Fibroblast of skin of right biceps (primary cell): Measurements from ENCODE around the gene CYP27C1.
A peak's percentile ranks its signal among the peaks of the same experiment; 100 is the strongest.
"Not testable (repeated sequence)": the region's sequence is repeated elsewhere in the genome, so short reads cannot be mapped to it uniquely, and the experiment has no call there.

ENCODE experiments used
- DNase-seq: peaks from one replicate; pipeline ENCODE4 v3.0.0-alpha.2; 2013

The CYP27C1 gene

GRCh38 chr2:127169066-127169660 lies 50.9 kb downstream of the CYP27C1 start:
- no peak for DNase-seq

- no peak for DNase-seq
Measured at GRCh38 chr2:127166231-127166860, 53.8 kb downstream of the CYP27C1 start.

GRCh38 chr2:127165539-127165935 lies 54.6 kb downstream of the CYP27C1 start:
- no peak for DNase-seq

DNA sequence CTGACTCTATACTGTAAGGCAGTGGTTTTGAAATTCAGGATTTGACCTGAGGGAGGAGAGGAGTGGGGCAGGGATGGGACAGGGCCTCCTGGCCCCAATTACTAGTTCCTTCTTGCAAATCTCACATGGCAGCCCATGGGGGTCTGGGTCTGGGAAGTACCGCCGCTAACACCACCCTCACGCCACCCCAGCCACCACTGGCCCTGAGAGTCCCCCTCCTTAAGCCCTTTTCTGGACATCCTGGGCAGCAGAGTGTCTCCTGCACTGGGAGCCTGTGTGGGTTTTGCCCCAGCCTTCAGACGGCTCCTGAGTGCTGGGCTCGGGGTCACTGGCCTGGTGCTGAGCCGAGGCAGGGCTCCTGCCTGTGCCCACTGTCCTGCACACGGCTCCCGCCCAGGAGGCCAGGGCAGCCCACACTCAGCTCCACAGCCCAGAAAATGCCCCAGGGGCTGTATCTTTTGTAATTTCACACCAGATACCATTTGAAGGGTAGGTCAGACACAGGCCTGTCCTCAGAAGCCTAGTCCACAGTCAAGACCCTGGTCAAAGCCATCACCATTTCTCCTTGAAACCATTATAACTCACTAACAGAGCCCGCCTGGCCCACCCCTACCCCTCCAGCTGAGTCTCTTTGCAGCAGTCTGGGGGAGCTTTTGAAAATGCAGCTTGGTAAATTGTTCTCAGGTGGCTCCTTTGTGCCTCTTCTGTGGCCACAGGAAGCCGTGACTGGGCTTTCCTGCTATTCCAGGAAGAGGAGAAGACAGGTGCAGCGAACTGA lies 55.1 kb downstream of the CYP27C1 start:
- no peak for DNase-seq

DNA sequence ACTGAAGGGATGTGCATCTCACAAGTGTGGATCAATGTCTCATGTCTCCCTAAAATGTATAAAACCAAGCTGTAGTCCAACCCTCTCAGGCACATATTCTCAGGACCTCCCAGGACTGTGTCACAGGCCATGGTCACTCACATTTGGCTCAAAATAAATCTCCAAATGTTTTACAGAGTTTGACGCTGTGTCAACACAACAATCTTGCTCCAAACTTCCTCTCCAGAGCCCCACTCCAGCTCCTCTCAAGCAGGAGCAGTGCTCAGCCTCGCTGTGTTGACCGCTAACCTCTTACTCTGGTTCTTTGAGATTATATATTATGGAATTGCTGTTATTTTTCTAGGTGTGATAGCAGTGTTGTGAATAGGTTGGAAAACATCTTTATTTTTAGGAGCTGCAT lies 56.2 kb downstream of the CYP27C1 start:
- DNase-seq = no peak

- DNase-seq = not testable (repeated sequence)
Measured at GRCh38 chr2:127163090-127163406, 57.1 kb downstream of the CYP27C1 start.

DNA sequence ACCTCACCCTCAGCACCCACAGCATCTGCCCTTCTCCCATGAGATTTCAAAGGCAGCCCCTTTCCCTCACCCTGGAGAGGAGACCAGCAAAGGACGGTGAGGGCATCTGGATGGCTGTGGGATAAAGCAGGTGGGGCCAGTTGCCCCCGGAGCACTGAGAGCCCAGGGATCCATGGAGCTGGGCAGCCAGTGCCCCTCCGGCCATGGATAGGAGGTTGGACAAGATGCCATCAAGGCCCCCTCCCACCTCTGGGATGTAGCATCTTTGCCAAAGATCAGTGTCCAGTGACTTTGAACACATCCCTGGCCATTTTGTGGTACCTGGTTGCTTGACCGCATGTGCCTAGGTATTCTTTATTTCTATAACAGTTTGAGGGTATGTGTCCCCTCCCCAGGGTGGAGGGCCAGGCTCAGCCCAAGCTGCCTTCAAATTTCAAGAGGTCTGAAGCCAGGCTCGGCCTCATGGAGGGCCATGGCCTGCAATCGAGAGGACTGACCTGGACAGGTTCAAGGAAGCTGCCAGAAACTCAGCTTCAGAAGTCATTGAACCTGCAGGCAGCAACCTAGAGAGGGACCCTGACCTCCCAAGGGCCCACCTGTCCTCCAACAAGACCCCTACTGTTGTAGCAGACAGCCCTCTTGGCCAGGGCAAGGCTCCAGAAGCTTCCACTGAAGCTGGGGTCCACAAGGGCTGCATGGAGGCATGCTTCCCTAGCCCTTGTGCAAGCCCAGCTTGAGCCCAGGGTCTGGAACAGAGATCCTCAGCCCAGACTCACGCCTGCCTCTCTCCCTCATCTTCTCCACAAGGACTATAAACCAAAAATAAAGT lies 57.6 kb downstream of the CYP27C1 start:
- no peak for DNase-seq

DNA sequence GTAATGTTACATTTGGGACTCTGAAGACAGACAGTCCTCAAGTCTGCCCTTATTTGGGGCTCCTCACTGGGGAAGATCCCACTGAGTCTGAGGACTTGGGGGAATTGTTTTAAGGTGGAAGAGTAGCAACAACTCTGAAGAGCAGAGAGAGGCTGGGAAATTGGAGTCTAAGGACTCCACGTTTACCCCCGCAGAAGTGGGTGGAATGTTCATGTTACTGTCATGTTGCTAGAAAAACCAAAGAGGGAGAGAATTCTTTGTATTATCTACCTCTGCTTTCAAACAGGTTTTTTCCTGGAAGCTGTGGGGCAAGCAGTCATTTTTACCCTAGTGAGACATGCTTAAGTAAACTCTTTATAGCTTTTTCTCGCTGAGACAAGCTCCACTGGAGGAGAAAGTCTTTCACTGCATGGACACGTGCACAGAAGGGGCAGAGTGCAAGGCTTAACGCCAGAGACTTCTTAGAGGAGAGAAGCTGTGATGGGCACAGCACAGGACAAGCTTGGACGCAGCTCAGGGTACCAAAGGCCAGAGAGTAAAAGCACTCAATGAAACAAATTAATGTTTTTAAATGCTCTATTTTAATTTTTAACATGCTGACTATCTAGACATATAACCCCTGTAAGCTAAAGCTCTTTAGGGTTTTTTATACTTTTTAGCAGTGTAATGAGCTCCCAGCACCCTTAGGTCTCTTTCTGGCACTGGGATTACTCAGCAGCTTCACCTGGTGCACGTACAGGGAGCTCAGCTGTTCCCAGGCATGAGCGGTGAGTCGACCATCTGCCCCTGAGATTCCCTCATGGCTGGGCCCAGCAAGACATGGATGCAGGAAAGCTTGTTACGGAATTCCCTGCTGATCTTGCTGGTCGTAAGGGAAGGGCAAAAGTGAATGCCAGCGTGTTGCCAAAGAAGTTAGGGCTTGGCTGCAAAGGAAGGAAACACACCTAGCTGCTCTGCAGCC lies 58.6 kb downstream of the CYP27C1 start:
- DNase-seq = no peak

- DNase-seq = no peak
Measured at GRCh38 chr2:127160676-127161075, 59.4 kb downstream of the CYP27C1 start.

- no peak for DNase-seq
Measured at GRCh38 chr2:127159543-127159942, 60.6 kb downstream of the CYP27C1 start.

- DNase-seq = no peak
Measured at GRCh38 chr2:127158614-127159290, 61.3 kb downstream of the CYP27C1 start.

DNA sequence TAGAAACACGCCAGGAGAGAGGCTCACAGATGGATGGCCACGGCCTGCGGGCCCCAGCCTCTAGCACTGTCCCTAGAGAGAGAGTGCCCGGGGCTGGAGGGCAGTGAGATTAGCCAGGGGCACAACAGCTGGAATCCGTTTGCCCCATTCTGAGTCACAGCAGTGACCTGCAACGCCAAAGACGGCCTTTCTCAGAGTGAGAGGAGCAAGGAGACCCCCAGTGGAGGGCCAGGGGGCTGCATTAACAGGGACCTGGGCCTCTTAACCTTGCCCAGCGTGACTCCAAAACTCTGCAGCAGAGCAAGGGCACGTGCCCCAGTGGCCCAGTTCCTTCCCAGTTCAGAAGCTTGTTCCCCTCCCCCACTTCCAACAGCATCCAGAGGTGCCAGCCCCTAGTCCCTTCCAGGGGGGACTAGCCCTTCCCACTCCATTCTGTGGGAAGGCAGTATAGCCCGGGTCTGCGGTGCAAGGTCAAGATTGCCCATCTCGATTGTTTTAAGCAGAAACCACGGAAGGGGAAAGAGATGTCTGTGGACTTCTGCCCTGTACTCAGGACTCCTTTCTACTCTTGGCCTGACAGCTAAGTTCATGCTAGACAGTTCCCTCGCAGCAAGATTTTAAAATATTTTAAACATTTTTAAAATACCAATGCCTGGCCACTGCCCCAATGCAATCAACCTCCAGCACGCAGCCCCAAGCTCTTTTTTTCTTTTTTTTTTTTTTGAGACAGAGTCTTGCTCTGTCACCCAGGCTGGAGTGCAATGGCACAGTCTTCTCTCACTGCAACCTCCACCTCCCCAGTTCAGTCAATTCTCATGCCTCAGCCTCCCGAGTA lies 62.2 kb downstream of the CYP27C1 start:
- no peak for DNase-seq

DNA sequence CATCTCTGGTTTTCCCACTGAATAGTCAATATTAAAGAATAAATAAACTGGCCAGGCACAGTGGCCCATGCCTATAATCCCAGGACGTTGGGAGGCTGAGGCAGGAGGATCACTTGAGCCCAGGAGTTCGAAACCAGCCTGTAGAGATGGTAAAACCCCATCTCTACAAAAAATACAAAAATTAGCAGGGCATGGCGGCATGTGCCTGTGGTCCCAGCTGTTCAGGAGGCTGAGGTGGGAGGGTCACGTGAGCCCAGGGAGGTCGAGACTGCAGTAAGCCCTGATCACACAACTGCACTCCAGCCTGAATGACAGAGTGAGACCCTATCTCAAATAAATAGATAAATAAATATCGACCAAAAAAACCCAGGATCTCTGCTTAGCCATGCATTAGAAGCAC lies 63.0 kb downstream of the CYP27C1 start:
- no peak for DNase-seq

DNA sequence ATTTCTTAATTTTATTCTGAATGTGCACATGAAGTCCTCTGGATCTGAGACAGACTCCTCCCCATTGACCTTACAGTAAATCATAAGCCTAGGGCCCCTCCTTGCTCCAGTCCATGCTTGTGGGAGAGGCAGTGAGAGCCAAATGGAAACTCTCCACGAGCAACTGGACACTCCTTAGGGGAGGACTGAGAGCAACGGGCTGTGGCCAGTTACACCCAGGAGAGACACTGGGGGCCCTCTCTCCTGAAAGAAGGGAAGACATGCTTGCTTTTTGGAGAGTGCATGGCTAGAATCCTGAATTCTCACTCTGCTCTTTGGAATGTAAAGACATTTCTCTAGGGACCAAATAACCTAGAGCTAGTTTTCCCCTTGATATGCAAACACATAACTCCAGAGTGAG lies 64.2 kb downstream of the CYP27C1 start:
- DNase-seq = peak; percentile 73

DNA sequence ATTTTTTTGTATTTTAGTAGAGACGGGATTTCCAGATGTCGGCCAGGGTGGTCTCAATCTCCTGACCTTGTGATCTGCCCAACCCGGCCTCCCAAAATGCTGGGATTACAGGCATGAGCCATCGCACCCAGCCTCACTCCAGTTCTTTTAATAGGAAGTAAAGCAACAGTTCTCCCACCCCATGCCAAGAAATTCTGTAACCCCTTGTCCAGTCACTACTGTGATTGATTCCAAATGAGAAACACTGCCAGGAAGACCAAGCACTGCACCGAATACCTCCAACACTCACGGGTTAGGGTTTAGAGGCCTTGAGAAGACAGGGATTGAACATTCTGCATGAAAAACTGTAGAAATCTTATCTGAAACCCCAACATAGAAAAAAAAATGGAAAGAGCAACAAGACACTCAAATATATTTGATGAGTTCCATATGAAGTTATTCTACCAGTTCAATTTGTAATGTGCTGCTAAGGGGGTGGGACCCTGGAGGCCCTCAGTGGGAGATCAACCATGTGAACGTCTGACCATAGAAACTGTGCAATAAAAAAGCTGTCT lies 65.0 kb downstream of the CYP27C1 start:
- peak; percentile 87 for DNase-seq

- no peak for DNase-seq
Measured at GRCh38 chr2:127154396-127154795, 65.7 kb downstream of the CYP27C1 start.

GRCh38 chr2:127153691-127154158 lies 66.4 kb downstream of the CYP27C1 start:
- peak; percentile 89 for DNase-seq

DNA sequence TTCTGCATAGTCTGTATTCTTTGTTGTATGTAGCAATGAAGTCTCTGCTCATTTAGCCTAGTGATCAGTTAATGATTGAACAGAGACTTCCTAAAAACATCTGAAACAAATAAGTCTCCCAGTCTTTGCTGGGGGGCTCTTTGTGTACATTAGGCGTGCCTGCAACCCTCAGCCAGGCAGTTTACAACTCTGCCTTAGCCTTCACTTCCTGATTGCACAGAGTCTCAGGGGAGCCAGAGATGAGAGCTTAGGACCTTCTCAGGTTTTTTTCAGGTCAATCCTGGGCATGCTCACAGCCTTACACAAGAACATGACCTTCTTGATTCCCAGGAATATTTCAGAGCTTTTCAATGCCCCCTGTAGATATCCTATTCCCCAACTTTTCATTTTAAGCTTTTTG lies 69.1 kb downstream of the CYP27C1 start:
- DNase-seq = no peak

- DNase-seq = peak; percentile 98
Measured at GRCh38 chr2:127149384-127149783, 70.7 kb downstream of the CYP27C1 start.

DNA sequence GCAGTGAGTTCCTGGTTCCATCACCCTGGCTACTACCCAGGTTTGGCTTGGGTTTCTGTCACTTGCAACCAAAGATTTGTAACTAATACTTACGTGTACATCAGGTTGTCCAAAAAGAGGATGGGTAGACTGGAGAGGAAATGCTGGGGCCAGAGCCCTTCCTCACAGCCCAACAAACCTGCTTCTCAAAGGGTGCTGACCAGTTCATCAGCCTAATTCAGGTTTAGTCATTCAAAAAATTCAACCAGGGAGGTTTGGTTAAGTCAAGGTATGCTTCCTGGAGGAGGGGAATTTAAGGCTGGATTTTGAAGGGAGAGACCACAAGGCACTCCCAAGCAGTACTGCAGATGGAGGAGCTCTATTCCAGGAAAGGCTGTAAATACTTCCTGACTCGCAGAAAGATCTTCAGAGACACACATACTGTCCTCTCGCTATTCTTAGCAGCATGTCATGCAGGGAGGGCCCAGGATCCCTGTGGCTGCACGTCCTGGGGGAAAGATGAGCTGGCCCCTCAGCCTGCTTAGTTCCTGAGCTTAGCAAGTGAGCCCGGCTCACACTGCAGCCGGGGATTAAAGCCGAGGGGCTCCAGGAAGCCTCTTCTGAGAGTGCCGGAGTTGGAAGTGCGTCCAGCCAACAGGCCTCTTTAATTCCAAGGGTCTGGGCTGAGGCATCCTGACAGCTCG lies 73.1 kb downstream of the CYP27C1 start:
- DNase-seq = peak; percentile 89
